ENCODE measurements around the gene TRMT11. TPM values are rescaled to one million over a fixed set of nuclear protein-coding genes. Genes with fewer than 3 reads are reported as not detected.

TRMT11 gene
- total and polyA plus RNA-seq, 4 donors: 13.9 to 34.3 (median 26.7) TPM

DNA sequence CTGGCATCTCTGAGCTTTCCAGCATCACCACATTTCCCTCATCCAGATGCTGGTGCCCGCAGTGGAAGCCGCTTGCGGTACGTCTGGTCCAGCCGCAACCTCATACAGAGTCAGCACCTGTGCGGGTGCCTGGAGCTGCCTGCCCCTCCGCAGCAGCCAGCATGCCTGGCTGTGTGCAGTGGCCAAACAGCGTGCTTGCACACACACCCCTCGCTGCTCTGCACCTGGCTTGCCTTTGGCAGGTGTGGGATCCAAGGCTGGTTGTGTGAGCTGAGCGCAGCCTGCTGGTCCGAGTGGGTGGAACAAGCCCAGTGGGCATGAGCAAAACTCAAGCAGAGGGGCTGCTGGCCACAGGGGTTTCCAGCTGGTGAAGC is 32.9 kb upstream of the TRMT11 start:
- Histone ChIP-seq H3K36me3 (ENCODE audit: control insufficient read depth in 1 of 2, insufficient read depth in 2 of 2, low read length in 1 of 2) (no peaks in the 10 kb centered on the region), H3K9me3 (ENCODE audit: control insufficient read depth, low read length) (no peaks in the 10 kb centered on the region), H3K27ac (ENCODE audit: low read depth in 1 of 2, low read length in 2 of 2) (no peak overlapping the region), H3K4me3 (ENCODE audit: low read length in 2 of 2) (no peak overlapping the region), H3K4me1 (ENCODE audit: control insufficient read depth in 1 of 2, insufficient read depth in 2 of 2, low read length in 2 of 2) (peaks cover 0 to 3% of the 10 kb centered on the region in 2 donors), H3K27me3 (ENCODE audit: control insufficient read depth in 1 of 2, insufficient read depth in 2 of 2, low read length in 1 of 2) (no peaks in the 10 kb centered on the region)
- intact Hi-C loops (cut with DNase I): no loop called here
- ATAC-seq (ENCODE audit: low FRiP score) (no peak), DNase-seq (no peak)
- 73 to 75% methylated on average over 11 of the region's 11 CpGs for WGBS, 2 donors

DNA sequence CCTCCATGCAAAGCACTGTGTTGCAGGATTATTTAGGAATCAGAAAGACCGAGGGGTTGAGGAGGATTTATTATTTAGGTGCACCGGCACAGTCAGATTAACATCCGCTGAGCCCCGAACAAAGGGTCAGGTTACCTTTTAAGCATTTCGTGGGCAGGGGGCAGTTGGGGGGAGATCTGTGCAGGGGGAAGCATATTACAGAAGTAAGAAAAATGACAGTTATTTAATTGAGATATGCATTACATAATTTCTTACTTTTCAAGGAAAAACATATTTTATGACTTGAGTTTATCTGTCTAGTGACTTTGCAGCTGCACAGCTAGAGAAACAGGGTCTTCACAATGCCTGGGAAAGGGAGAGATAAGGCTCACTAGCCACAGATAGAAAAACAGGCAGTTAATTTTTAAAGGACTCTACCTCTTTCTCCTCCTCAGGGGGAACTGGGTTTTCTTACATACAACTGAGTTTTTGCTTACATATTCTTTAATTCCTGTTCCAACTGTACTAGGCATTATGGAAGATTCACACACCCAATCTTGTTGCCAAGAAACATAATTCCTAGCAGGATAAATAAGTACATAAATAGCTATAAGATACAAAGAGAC is 31.5 kb upstream of the TRMT11 start:
- H3K9me3 ChIP-seq (ENCODE audit: control insufficient read depth, low read length): no peaks in the 10 kb centered on the region
- no peaks in the 10 kb centered on the region for H3K27me3 ChIP-seq (ENCODE audit: control insufficient read depth in 1 of 2, insufficient read depth in 2 of 2, low read length in 1 of 2)
- intact Hi-C loops (cut with DNase I): loop anchor here (5.0 kb wide), 4 partner anchors 38 to 643 kb away; no protein-coding TSS in a partner anchor
- H3K27ac ChIP-seq (ENCODE audit: low read depth in 1 of 2, low read length in 2 of 2): no peak overlapping the region
- WGBS, 2 donors: 64 to 65% methylated on average over 5 of the region's 5 CpGs
- H3K36me3 ChIP-seq (ENCODE audit: control insufficient read depth in 1 of 2, insufficient read depth in 2 of 2, low read length in 1 of 2): no peaks in the 10 kb centered on the region
- no peak overlapping the region for H3K4me3 ChIP-seq (ENCODE audit: low read length in 2 of 2)
- ATAC-seq (ENCODE audit: low FRiP score): no peak
- H3K4me1 ChIP-seq (ENCODE audit: control insufficient read depth in 1 of 2, insufficient read depth in 2 of 2, low read length in 2 of 2): peaks cover 3 to 7% of the 10 kb centered on the region in 2 donors
- no peak for DNase-seq

DNA sequence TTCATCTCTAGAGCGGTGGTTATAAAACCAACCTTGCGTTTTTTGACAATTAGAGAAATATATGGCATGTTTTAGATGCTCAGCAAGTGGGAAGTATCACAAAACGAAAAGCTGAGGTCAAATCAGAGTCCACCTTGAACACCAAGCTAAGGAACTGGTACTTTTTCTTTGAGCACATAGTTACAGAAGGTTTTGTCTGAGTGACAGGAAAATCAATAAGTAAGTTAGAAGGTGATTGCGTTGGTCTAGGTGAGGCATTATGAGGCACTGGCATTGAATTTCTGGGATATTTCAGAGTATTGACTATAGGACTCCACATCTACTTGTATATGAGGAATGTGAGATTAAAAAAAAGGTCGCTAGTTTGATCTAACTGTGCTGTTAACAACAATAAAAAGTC is 30.4 kb upstream of the TRMT11 start:
- Histone ChIP-seq H3K27me3 (ENCODE audit: control insufficient read depth in 1 of 2, insufficient read depth in 2 of 2, low read length in 1 of 2) (no peaks in the 10 kb centered on the region), H3K36me3 (ENCODE audit: control insufficient read depth in 1 of 2, insufficient read depth in 2 of 2, low read length in 1 of 2) (no peaks in the 10 kb centered on the region), H3K27ac (ENCODE audit: low read depth in 1 of 2, low read length in 2 of 2) (peak overlapping the region in 1 of 2 donors; percentile 73), H3K4me3 (ENCODE audit: low read length in 2 of 2) (peak overlapping the region in 1 of 2 donors; percentile 16), H3K9me3 (ENCODE audit: control insufficient read depth, low read length) (no peaks in the 10 kb centered on the region), H3K4me1 (ENCODE audit: control insufficient read depth in 1 of 2, insufficient read depth in 2 of 2, low read length in 2 of 2) (peaks cover 3 to 7% of the 10 kb centered on the region in 2 donors)
- intact Hi-C loops (cut with DNase I): loop anchor here (2.0 to 5.0 kb wide), 5 partner anchors 39 to 644 kb away; no protein-coding TSS in a partner anchor
- WGBS, 2 donors: 41 to 42% methylated on average over 5 of the region's 5 CpGs
- DNase-seq (no peak), ATAC-seq (ENCODE audit: low FRiP score) (no peak)

DNA sequence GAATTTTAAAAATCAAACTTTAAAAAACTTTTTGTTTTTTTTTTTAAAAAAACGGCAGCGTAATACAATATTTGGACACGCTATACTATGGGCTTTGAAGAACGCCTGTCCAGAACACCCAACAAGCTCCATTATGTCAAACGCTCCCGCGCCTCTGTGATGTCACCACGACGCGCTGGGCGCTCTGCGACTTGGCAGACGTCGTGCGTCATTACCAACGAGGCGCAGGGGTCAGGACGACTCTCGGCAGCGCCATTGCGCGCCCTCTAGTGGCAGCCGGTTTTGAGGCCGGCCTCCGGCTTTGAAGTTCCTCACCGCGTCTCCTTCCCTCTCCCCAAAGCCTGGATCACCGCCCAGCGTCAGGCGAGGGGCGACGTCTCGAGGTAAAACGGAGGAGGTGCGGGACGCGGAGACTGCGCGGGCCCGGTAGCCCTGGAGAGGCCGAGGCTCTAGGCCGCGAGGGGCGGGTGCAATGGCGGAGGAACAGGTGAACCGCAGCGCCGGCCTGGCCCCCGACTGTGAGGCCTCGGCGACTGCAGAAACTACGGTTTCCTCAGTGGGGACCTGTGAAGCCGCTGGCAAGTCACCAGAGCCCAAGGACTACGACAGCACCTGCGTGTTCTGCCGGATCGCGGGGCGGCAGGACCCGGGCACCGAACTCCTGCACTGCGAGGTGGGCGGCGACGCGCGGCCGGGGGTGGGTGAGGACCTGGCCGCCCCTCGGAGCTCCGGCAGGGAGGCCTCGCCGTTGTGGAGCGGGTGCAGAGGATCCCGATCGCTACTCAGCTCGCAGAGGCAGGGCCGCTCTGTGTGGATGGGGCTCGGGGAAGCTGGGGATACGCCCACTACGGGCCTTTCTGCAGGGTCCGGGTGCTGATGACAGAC is 29.6 kb upstream of the TRMT11 start, which contains the start of gene HINT3:
Gene HINT3 (plus strand): TSS at position 265 of the 885 bp plus-strand sequence. CDS start 208 bp downstream, at position 473.
- peaks cover 3 to 7% of the 10 kb centered on the region in 2 donors for H3K4me1 ChIP-seq (ENCODE audit: control insufficient read depth in 1 of 2, insufficient read depth in 2 of 2, low read length in 2 of 2)
- H3K9me3 ChIP-seq (ENCODE audit: control insufficient read depth, low read length): no peaks in the 10 kb centered on the region
- WGBS, 2 donors: 0% methylated on average over 79 to 82 of the region's 82 CpGs
- no peaks in the 10 kb centered on the region for H3K27me3 ChIP-seq (ENCODE audit: control insufficient read depth in 1 of 2, insufficient read depth in 2 of 2, low read length in 1 of 2)
- H3K27ac ChIP-seq (ENCODE audit: low read depth in 1 of 2, low read length in 2 of 2): peak within 1 kb of the TSS; percentile 73 to 85
- H3K4me3 ChIP-seq (ENCODE audit: low read length in 2 of 2): peak within 1 kb of the TSS; percentile 69 to 84
- DNase-seq (peak; percentile 99 to 100), ATAC-seq (ENCODE audit: low FRiP score) (peak; percentile 98)
- intact Hi-C loops (cut with DNase I): loop anchor here (2.0 to 5.0 kb wide), 5 partner anchors 39 to 644 kb away; no protein-coding TSS in a partner anchor
- H3K36me3 ChIP-seq (ENCODE audit: control insufficient read depth in 1 of 2, insufficient read depth in 2 of 2, low read length in 1 of 2): no peaks in the 10 kb centered on the region

DNA sequence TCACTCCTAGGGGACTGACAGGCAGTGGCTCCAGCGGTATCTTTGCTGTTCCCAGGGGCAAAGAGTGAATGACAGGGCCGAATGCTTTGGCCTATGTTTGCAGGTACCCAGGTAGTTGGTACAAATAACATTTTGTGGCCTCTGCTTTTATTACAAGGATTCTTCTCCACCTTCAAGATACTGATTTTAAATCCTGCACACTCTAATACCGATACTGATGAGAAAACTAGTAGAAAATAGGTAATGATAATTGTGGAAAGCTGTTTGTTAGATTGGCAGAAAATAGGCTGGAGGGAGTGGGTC is 29.0 kb upstream of the TRMT11 start:
- DNase-seq: no peak
- Histone ChIP-seq H3K4me3 (ENCODE audit: low read length in 2 of 2) (peak overlapping the region; percentile 69 to 84), H3K9me3 (ENCODE audit: control insufficient read depth, low read length) (no peaks in the 10 kb centered on the region), H3K4me1 (ENCODE audit: control insufficient read depth in 1 of 2, insufficient read depth in 2 of 2, low read length in 2 of 2) (peaks cover 3 to 7% of the 10 kb centered on the region in 2 donors), H3K27ac (ENCODE audit: low read depth in 1 of 2, low read length in 2 of 2) (no peak overlapping the region), H3K27me3 (ENCODE audit: control insufficient read depth in 1 of 2, insufficient read depth in 2 of 2, low read length in 1 of 2) (no peaks in the 10 kb centered on the region), H3K36me3 (ENCODE audit: control insufficient read depth in 1 of 2, insufficient read depth in 2 of 2, low read length in 1 of 2) (no peaks in the 10 kb centered on the region)
- ATAC-seq (ENCODE audit: low FRiP score): no peak
- WGBS, 2 donors: 0 to 1% methylated on average over 3 of the region's 3 CpGs
- intact Hi-C loops (cut with DNase I): loop anchor here (2.0 to 5.0 kb wide), 5 partner anchors 40 to 645 kb away; no protein-coding TSS in a partner anchor

DNA sequence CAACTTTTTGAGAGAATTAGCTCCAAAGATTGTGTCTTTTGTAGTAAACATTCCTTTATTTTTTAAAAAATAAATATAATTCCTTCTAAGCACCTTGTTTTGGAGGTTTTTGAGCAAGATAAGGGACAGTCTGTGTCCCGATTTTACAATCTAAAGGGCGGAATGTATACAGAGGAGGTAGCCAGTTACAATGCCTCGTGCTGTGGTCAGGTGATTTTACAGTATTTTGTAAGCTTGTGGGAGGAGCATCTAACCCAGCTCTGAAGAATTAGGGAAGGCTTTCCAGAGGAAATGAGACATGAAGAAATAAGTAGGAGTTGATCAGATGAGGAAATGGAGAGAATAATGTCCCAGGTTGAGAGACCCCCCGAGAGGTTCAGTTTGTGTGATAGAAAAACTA is 28.5 kb upstream of the TRMT11 start:
- intact Hi-C loops (cut with DNase I): loop anchor here (2.0 to 5.0 kb wide), 5 partner anchors 41 to 646 kb away; no protein-coding TSS in a partner anchor
- H3K27me3 ChIP-seq (ENCODE audit: control insufficient read depth in 1 of 2, insufficient read depth in 2 of 2, low read length in 1 of 2): no peaks in the 10 kb centered on the region
- H3K9me3 ChIP-seq (ENCODE audit: control insufficient read depth, low read length): no peaks in the 10 kb centered on the region
- WGBS, 2 donors: 29 to 32% methylated on average over 4 of the region's 4 CpGs
- DNase-seq (no peak), ATAC-seq (ENCODE audit: low FRiP score) (no peak)
- H3K4me1 ChIP-seq (ENCODE audit: control insufficient read depth in 1 of 2, insufficient read depth in 2 of 2, low read length in 2 of 2): peaks cover 3 to 8% of the 10 kb centered on the region in 2 donors
- no peak overlapping the region for H3K27ac ChIP-seq (ENCODE audit: low read depth in 1 of 2, low read length in 2 of 2)
- H3K36me3 ChIP-seq (ENCODE audit: control insufficient read depth in 1 of 2, insufficient read depth in 2 of 2, low read length in 1 of 2): no peaks in the 10 kb centered on the region
- peak overlapping the region in 1 of 2 donors; percentile 69 for H3K4me3 ChIP-seq (ENCODE audit: low read length in 2 of 2)

DNA sequence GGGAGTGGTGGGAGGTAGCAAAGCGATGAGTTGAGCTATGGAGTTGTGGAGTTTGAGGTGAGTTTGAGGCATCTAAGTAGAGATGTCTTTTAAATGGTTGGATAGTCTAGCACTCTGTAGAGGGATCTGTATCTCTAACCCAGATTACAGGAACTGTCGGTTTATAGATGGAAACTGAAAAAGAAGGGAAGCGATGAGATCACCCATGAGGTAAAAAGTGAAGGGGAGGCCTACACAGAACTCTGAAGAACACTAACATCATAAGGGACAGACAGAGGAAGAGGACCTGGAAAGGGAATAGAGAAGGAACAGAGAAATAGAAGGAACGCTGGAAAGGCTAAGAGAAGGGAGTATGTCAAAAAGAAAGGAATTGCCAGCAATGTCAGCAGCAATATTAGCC is 27.3 kb upstream of the TRMT11 start:
- Histone ChIP-seq H3K27me3 (ENCODE audit: control insufficient read depth in 1 of 2, insufficient read depth in 2 of 2, low read length in 1 of 2) (no peaks in the 10 kb centered on the region), H3K36me3 (ENCODE audit: control insufficient read depth in 1 of 2, insufficient read depth in 2 of 2, low read length in 1 of 2) (no peaks in the 10 kb centered on the region), H3K4me1 (ENCODE audit: control insufficient read depth in 1 of 2, insufficient read depth in 2 of 2, low read length in 2 of 2) (peaks cover 3 to 13% of the 10 kb centered on the region in 2 donors), H3K9me3 (ENCODE audit: control insufficient read depth, low read length) (no peaks in the 10 kb centered on the region), H3K4me3 (ENCODE audit: low read length in 2 of 2) (no peak overlapping the region), H3K27ac (ENCODE audit: low read depth in 1 of 2, low read length in 2 of 2) (no peak overlapping the region)
- no peak for DNase-seq
- no peak for ATAC-seq (ENCODE audit: low FRiP score)
- intact Hi-C loops (cut with DNase I): loop anchor here (5.0 kb wide), 4 partner anchors 42 to 647 kb away; no protein-coding TSS in a partner anchor
- WGBS, 2 donors: 84 to 91% methylated on average over 4 of the region's 4 CpGs

DNA sequence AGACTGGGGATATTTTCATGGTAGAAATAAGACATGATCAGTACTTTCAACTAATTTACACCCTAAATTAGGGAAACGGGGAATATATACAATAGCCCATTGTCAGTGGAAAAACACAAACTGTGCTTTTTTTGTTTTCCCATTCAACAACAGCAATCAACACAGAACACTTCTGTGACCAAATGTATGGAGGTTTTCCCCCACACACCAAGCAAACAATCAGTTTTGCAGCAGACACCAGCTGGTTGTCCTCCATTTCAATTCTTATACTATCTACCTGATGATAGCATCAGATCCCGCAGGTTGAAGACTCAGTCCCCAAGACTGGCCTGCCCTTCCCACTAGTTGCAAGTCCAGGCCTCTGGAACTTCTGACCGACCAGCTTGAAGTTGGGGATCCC is 25.2 kb upstream of the TRMT11 start:
- H3K4me1 ChIP-seq (ENCODE audit: control insufficient read depth in 1 of 2, insufficient read depth in 2 of 2, low read length in 2 of 2): peaks cover 3 to 13% of the 10 kb centered on the region in 2 donors
- H3K4me3 ChIP-seq (ENCODE audit: low read length in 2 of 2): no peak overlapping the region
- 87 to 90% methylated on average over 3 of the region's 3 CpGs for WGBS, 2 donors
- ATAC-seq (ENCODE audit: low FRiP score) (no peak), DNase-seq (no peak)
- intact Hi-C loops (cut with DNase I): no loop called here
- no peaks in the 10 kb centered on the region for H3K36me3 ChIP-seq (ENCODE audit: control insufficient read depth in 1 of 2, insufficient read depth in 2 of 2, low read length in 1 of 2)
- H3K27ac ChIP-seq (ENCODE audit: low read depth in 1 of 2, low read length in 2 of 2): no peak overlapping the region
- no peaks in the 10 kb centered on the region for H3K27me3 ChIP-seq (ENCODE audit: control insufficient read depth in 1 of 2, insufficient read depth in 2 of 2, low read length in 1 of 2)
- no peaks in the 10 kb centered on the region for H3K9me3 ChIP-seq (ENCODE audit: control insufficient read depth, low read length)

Data from aorta (tissue), 5 donors.